Measurements from ENCODE around the gene DROSHA.

Gene DROSHA

DNA sequence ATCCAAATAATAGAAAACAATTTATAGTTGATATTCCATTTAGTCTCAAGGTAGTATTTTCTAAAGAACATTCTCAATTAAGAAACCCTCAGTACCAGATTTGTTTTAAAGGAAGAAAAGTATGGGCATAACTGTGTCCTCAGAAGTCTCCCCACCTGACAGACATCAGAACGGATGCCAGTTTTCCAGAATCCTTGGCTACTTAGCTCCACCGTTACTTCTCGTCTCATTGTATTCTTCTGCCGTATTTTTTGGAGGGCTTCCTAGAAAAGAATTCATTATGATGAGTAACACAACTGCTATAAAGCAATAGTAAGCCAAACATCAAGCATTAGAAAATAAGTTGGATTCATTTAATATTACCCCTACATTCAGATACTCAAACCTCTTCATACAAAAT, 67.8 kb downstream of the DROSHA start:
- Histone ChIP-seq H4K91ac (ENCODE audit: low read length) (no peak overlapping the region), H3K4me1 (ENCODE audit: control insufficient read depth, insufficient read depth, low read depth, low read length) (no peaks in the 10 kb centered on the region), H3K9me3 (ENCODE audit: control insufficient read depth, low read length) (no peaks in the 10 kb centered on the region), H3K4ac (ENCODE audit: low read depth in 1 of 2, low read length in 2 of 2) (no peak overlapping the region), H3K27ac (ENCODE audit: low read length, poor library complexity, severe bottlenecking) (no peak overlapping the region), H3K27me3 (ENCODE audit: control insufficient read depth in 1 of 2, insufficient read depth in 1 of 2, low read length in 2 of 2) (no peaks in the 10 kb centered on the region), H2BK120ac (ENCODE audit: low read depth, low read length) (no peak overlapping the region), H2AFZ (ENCODE audit: low read depth, low read length) (no peak overlapping the region), H3K14ac (ENCODE audit: low read length in 2 of 2) (no peak overlapping the region), H2BK12ac (ENCODE audit: low read length in 2 of 2) (no peak overlapping the region), H2BK5ac (ENCODE audit: low read depth, low read length, poor library complexity, severe bottlenecking) (no peak overlapping the region), H3K36me3 (ENCODE audit: control insufficient read depth in 1 of 2, insufficient read depth in 2 of 2, low read depth in 1 of 2, low read length in 2 of 2) (peaks cover 6 to 72% of the 10 kb centered on the region in 2 experiments), H2BK15ac (ENCODE audit: low read depth, poor library complexity, severe bottlenecking) (no peak overlapping the region), H3K79me1 (replicated peaks; ENCODE audit: low read length, poor library complexity, severe bottlenecking) (peaks cover 5% of the 10 kb centered on the region), H3K4me3 (ENCODE audit: insufficient read depth in 1 of 2, low read depth in 1 of 2, low read length in 2 of 2) (no peak overlapping the region), H3K4me2 (ENCODE audit: low read length, poor library complexity, severe bottlenecking) (no peak overlapping the region), H3K18ac (ENCODE audit: low read depth in 1 of 2, low read length in 2 of 2) (no peak overlapping the region), H2AK5ac (ENCODE audit: low read length, severe bottlenecking) (no peak overlapping the region), H3K9ac (ENCODE audit: low read length) (no peak overlapping the region), H4K8ac (ENCODE audit: low read length) (no peak overlapping the region), H3K23ac (ENCODE audit: low read length in 2 of 2) (no peak overlapping the region)
- 100% methylated on average over 3 of the region's 4 CpGs for WGBS
- no peak for DNase-seq

DNA sequence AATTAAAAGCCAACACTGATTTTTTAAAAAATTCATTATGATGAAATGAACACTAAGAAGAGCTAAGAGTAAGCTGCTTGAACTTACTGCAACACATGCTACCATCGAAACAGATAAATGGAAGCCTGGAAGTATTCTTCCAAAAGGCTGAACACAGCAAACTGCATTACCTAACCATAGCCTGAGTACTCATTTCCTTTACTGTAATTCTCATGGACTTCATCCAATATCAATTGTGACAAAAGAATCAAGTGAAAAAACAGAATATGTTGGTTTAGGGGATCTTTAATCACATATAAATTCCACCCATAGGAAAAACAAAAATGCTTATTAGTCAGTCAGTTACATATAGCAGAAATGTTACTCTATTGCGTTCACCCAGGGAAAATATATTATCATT, 68.5 kb downstream of the DROSHA start:
- Histone ChIP-seq H3K14ac (ENCODE audit: low read length in 2 of 2) (no peak overlapping the region), H3K9me3 (ENCODE audit: control insufficient read depth, low read length) (no peaks in the 10 kb centered on the region)

DNA sequence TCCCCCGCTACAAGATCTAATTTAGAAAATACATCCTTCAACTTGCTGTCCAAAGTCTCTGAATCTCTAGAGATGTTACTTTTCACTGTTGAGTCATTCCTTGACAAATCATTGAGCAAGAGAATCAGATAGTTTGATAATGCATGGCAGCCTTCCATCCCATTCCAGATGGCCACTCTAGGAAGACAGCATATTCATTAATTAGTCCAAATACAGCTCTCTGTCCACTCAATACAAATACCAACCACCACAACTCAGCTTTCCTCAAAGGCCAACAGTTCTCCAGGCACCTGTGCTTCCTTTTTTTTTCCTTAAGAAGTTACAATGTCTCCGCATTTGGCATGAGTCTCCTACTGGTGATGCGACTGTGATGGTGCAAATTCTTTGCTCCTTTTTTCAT, 72.3 kb downstream of the DROSHA start:
- H3K4me2 ChIP-seq (ENCODE audit: low read length, poor library complexity, severe bottlenecking) = no peak overlapping the region
- no peak overlapping the region for H2BK12ac ChIP-seq (ENCODE audit: low read length in 2 of 2)
- no peak overlapping the region for H3K27ac ChIP-seq (ENCODE audit: low read length, poor library complexity, severe bottlenecking)
- no peak overlapping the region for H2BK5ac ChIP-seq (ENCODE audit: low read depth, low read length, poor library complexity, severe bottlenecking)
- no peak overlapping the region for H3K14ac ChIP-seq (ENCODE audit: low read length in 2 of 2)
- peaks cover 5% of the 10 kb centered on the region for H3K79me1 ChIP-seq (replicated peaks; ENCODE audit: low read length, poor library complexity, severe bottlenecking)
- no peak overlapping the region for H4K91ac ChIP-seq (ENCODE audit: low read length)
- H4K8ac ChIP-seq (ENCODE audit: low read length) = no peak overlapping the region
- H2AK5ac ChIP-seq (ENCODE audit: low read length, severe bottlenecking) = no peak overlapping the region
- no peaks in the 10 kb centered on the region for H3K27me3 ChIP-seq (ENCODE audit: control insufficient read depth in 1 of 2, insufficient read depth in 1 of 2, low read length in 2 of 2)
- H3K4me1 ChIP-seq (ENCODE audit: control insufficient read depth, insufficient read depth, low read depth, low read length) = no peaks in the 10 kb centered on the region
- DNase-seq = no peak
- peaks cover 20% of the 10 kb centered on the region for H3K9me3 ChIP-seq (ENCODE audit: control insufficient read depth, low read length)
- H3K9ac ChIP-seq (ENCODE audit: low read length) = no peak overlapping the region
- H3K18ac ChIP-seq (ENCODE audit: low read depth in 1 of 2, low read length in 2 of 2) = no peak overlapping the region
- H3K4ac ChIP-seq (ENCODE audit: low read depth in 1 of 2, low read length in 2 of 2) = no peak overlapping the region
- WGBS = over 99% methylated on average over 3 of the region's 3 CpGs
- H2BK120ac ChIP-seq (ENCODE audit: low read depth, low read length) = no peak overlapping the region
- H3K36me3 ChIP-seq (ENCODE audit: control insufficient read depth in 1 of 2, insufficient read depth in 2 of 2, low read depth in 1 of 2, low read length in 2 of 2) = peaks cover 17 to 71% of the 10 kb centered on the region in 2 experiments
- no peak overlapping the region for H2AFZ ChIP-seq (ENCODE audit: low read depth, low read length)
- H3K4me3 ChIP-seq (ENCODE audit: insufficient read depth in 1 of 2, low read depth in 1 of 2, low read length in 2 of 2) = no peak overlapping the region
- H3K23ac ChIP-seq (ENCODE audit: low read length in 2 of 2) = no peak overlapping the region
- no peak overlapping the region for H2BK15ac ChIP-seq (ENCODE audit: low read depth, poor library complexity, severe bottlenecking)

More for the DNA sequence above, 68.5 kb downstream of the DROSHA start:
- no peak overlapping the region for H3K4ac ChIP-seq (ENCODE audit: low read depth in 1 of 2, low read length in 2 of 2)
- no peak overlapping the region for H3K27ac ChIP-seq (ENCODE audit: low read length, poor library complexity, severe bottlenecking)
- H2BK12ac ChIP-seq (ENCODE audit: low read length in 2 of 2) = no peak overlapping the region
- peaks cover 2% of the 10 kb centered on the region for H3K79me1 ChIP-seq (replicated peaks; ENCODE audit: low read length, poor library complexity, severe bottlenecking)
- no peak overlapping the region for H4K91ac ChIP-seq (ENCODE audit: low read length)
- H2BK5ac ChIP-seq (ENCODE audit: low read depth, low read length, poor library complexity, severe bottlenecking) = no peak overlapping the region
- WGBS = 100% methylated on average over 1 of the region's 2 CpGs
- no peaks in the 10 kb centered on the region for H3K4me1 ChIP-seq (ENCODE audit: control insufficient read depth, insufficient read depth, low read depth, low read length)
- no peak overlapping the region for H3K4me2 ChIP-seq (ENCODE audit: low read length, poor library complexity, severe bottlenecking)
- H2AFZ ChIP-seq (ENCODE audit: low read depth, low read length) = no peak overlapping the region
- no peak overlapping the region for H2BK15ac ChIP-seq (ENCODE audit: low read depth, poor library complexity, severe bottlenecking)
- no peak for DNase-seq
- no peak overlapping the region for H3K9ac ChIP-seq (ENCODE audit: low read length)
- H2BK120ac ChIP-seq (ENCODE audit: low read depth, low read length) = no peak overlapping the region
- no peak overlapping the region for H3K4me3 ChIP-seq (ENCODE audit: insufficient read depth in 1 of 2, low read depth in 1 of 2, low read length in 2 of 2)
- no peak overlapping the region for H3K18ac ChIP-seq (ENCODE audit: low read depth in 1 of 2, low read length in 2 of 2)
- H4K8ac ChIP-seq (ENCODE audit: low read length) = no peak overlapping the region
- no peak overlapping the region for H2AK5ac ChIP-seq (ENCODE audit: low read length, severe bottlenecking)
- H3K27me3 ChIP-seq (ENCODE audit: control insufficient read depth in 1 of 2, insufficient read depth in 1 of 2, low read length in 2 of 2) = no peaks in the 10 kb centered on the region
- H3K23ac ChIP-seq (ENCODE audit: low read length in 2 of 2) = no peak overlapping the region
- H3K36me3 ChIP-seq (ENCODE audit: control insufficient read depth in 1 of 2, insufficient read depth in 2 of 2, low read depth in 1 of 2, low read length in 2 of 2) = peaks cover 6 to 79% of the 10 kb centered on the region in 2 experiments

DNA sequence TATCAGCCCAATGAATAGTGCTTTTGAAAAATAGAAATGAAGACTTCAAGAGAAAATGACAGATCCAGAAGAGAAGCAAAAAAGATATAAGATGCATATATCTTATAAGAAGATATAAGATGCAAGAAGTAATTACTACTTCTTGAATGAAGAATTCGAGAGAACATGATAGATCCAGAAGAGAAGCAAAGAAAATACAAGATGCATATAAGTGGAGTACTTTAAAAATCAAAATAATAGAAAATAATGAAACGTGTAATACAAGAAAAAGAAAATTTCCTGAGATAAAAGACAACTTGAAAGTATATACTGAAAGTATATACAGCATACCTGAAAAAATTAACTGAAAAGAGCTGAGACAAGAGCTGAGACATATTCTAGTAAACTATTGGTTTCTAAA, 76.7 kb downstream of the DROSHA start:
- Histone ChIP-seq H4K8ac (ENCODE audit: low read length) (no peak overlapping the region), H3K9ac (ENCODE audit: low read length) (no peak overlapping the region), H3K4me3 (ENCODE audit: insufficient read depth in 1 of 2, low read depth in 1 of 2, low read length in 2 of 2) (no peak overlapping the region), H4K91ac (ENCODE audit: low read length) (no peak overlapping the region), H3K23ac (ENCODE audit: low read length in 2 of 2) (no peak overlapping the region), H3K9me3 (ENCODE audit: control insufficient read depth, low read length) (peaks cover 20% of the 10 kb centered on the region), H2BK5ac (ENCODE audit: low read depth, low read length, poor library complexity, severe bottlenecking) (no peak overlapping the region), H3K14ac (ENCODE audit: low read length in 2 of 2) (no peak overlapping the region), H3K27me3 (ENCODE audit: control insufficient read depth in 1 of 2, insufficient read depth in 1 of 2, low read length in 2 of 2) (no peaks in the 10 kb centered on the region), H2BK120ac (ENCODE audit: low read depth, low read length) (no peak overlapping the region), H3K4ac (ENCODE audit: low read depth in 1 of 2, low read length in 2 of 2) (no peak overlapping the region), H2AK5ac (ENCODE audit: low read length, severe bottlenecking) (no peak overlapping the region), H3K4me1 (ENCODE audit: control insufficient read depth, insufficient read depth, low read depth, low read length) (no peaks in the 10 kb centered on the region), H3K4me2 (ENCODE audit: low read length, poor library complexity, severe bottlenecking) (no peak overlapping the region), H3K27ac (ENCODE audit: low read length, poor library complexity, severe bottlenecking) (no peak overlapping the region), H2BK12ac (ENCODE audit: low read length in 2 of 2) (no peak overlapping the region), H3K79me1 (replicated peaks; ENCODE audit: low read length, poor library complexity, severe bottlenecking) (peaks cover 7% of the 10 kb centered on the region), H2BK15ac (ENCODE audit: low read depth, poor library complexity, severe bottlenecking) (no peak overlapping the region), H3K18ac (ENCODE audit: low read depth in 1 of 2, low read length in 2 of 2) (no peak overlapping the region), H2AFZ (ENCODE audit: low read depth, low read length) (no peak overlapping the region), H3K36me3 (ENCODE audit: control insufficient read depth in 1 of 2, insufficient read depth in 2 of 2, low read depth in 1 of 2, low read length in 2 of 2) (peaks cover 17 to 48% of the 10 kb centered on the region in 2 experiments)
- DNase-seq = no peak
- no CpG with 5 or more reads among the region's 2 CpGs for WGBS

All from mesenchymal stem cell (in vitro differentiated cells and primary cell).